Right atrium auricular region (tissue), 2 donors: Measurements from ENCODE around the gene KLF13. TPM values are rescaled to one million over a fixed set of nuclear protein-coding genes. Genes with fewer than 3 reads are reported as not detected.
A peak's percentile ranks its signal among the peaks of the same experiment; 100 is the strongest.

Source experiments
- DNase-seq: peaks from one replicate; pipeline ENCODE4 v3.0.0-alpha.2; 2019; ENCODE audit warnings: low spot score
- H3K27ac ChIP-seq, 2 donors: fragments of 200-600 bp; sonication (generic); 1 replicate in 1 of 2; 2 replicates in 1 of 2; pipeline ENCODE4 v1.5.1; 2016 to 2019
- H3K27me3 ChIP-seq, 2 donors: fragments of 200-600 bp; sonication (generic); one replicate each; pipeline versions ENCODE4 v1.5.1 to v1.6.0; 2017 to 2019
- H3K36me3 ChIP-seq: fragments of 200-600 bp; sonication (generic); one replicate; pipeline ENCODE4 v1.5.1; 2016
- H3K4me1 ChIP-seq, 2 donors: fragments of 200-600 bp; sonication (generic); one replicate each; pipeline versions ENCODE4 v1.5.1 to v1.6.0; 2017 to 2019
- H3K4me3 ChIP-seq, 2 donors: fragments of 200-600 bp; sonication (generic); 1 replicate in 1 of 2; 2 replicates in 1 of 2; pipeline ENCODE4 v1.5.1; 2017 to 2019; ENCODE audit warnings: mild to moderate bottlenecking in 1 of 2, moderate library complexity in 1 of 2
- H3K9me3 ChIP-seq, 2 donors: fragments of 200-600 bp; sonication (generic); one replicate each; pipeline ENCODE4 v1.5.1; 2019
- total RNA-seq, 2 donors: library from RNA; depleted of rRNA; stranded (reverse); fragments of >200 nt; gene quantifications; one replicate each; pipeline ENCODE4 v1.1.0, GENCODE V29; 2016
- TF ChIP-seq, protein P1 (sequence below), 2 donors: fragments of 200-600 bp; sonication (generic); IDR thresholded peaks; one replicate each; pipeline ENCODE4 v1.5.1; 2019; ENCODE audit warnings: antibody characterized with exemption in 2 of 2

KLF13 gene
- total RNA-seq, 2 donors from 2014 or later = 52.8 to 54.6 TPM

DNA sequence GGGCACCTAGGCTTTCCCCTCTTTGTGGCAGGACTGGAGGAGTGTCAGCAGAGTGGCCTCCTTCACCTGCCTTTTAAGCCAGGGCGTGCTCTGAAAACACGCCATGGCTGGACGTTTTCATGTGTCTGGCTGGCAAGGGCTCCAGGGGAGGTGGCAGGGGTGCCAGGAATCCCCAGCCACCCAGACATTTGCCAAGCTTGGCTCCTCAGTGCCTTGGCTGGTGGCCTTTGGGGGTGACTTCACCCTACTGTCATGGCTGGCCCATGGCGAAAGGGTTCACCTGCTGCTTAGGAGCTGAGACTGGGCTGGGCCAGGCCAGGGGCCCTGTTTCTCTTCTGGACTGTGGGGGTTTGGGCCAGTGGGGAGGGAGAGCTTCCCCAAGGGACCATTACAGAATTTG is 17.6 kb downstream of the KLF13 start:
- DNase-seq = no peak
- Histone ChIP-seq H3K9me3 (no peaks in the 10 kb centered on the region), H3K27ac (peak overlapping the region; percentile 55 to 96), H3K27me3 (no peaks in the 10 kb centered on the region), H3K4me3 (no peak overlapping the region), H3K36me3 (peaks cover 8% of the 10 kb centered on the region), H3K4me1 (peaks cover 0 to 100% of the 10 kb centered on the region in 2 donors)
- TF ChIP-seq, protein P1, sequence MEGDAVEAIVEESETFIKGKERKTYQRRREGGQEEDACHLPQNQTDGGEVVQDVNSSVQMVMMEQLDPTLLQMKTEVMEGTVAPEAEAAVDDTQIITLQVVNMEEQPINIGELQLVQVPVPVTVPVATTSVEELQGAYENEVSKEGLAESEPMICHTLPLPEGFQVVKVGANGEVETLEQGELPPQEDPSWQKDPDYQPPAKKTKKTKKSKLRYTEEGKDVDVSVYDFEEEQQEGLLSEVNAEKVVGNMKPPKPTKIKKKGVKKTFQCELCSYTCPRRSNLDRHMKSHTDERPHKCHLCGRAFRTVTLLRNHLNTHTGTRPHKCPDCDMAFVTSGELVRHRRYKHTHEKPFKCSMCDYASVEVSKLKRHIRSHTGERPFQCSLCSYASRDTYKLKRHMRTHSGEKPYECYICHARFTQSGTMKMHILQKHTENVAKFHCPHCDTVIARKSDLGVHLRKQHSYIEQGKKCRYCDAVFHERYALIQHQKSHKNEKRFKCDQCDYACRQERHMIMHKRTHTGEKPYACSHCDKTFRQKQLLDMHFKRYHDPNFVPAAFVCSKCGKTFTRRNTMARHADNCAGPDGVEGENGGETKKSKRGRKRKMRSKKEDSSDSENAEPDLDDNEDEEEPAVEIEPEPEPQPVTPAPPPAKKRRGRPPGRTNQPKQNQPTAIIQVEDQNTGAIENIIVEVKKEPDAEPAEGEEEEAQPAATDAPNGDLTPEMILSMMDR (IDR thresholded peaks at IDR 0.05) = no peak

DNA sequence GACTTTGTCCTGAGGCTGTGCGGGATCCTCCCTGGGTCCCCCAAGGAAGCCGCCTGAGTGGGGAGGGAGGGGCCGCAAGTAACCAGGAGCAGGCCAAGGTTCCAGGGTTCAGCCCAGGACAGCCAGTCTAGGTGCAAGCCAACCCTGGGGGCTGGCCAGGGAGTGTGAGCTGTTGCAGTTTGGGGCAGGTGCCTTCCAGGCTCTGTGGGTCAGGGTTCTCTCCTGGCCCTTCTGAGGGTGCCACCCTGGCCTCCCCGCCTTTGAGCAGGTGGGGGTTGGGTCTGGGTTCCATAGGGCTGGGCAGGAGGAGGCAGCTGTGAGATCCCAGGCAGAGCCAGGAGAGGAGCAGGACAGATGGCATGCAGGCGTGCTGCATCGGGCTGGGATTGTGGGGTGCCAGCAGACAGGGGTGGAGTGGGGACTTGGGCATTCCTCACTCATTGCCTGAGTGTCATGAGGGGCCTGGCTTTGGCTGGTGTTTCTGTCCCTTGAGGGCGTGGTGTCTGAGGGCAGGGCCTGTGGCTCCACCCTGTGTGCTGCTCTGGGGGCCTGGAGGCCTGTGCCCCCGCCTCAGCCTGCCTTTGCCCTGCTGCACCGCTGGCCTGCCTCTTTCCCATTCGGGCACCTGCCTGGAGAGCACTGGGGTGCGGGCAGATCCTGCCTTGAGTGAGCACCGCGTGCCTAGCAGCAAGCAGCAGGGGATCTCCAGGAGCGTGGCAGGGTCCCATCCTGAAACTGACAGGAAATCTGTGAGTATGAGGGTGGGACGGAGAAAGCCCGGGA is 18.4 kb downstream of the KLF13 start:
- TF ChIP-seq, protein P1 (IDR thresholded peaks at IDR 0.05) = no peak
- Histone ChIP-seq H3K4me1 (peaks cover 0 to 100% of the 10 kb centered on the region in 2 donors), H3K27me3 (no peaks in the 10 kb centered on the region), H3K4me3 (no peak overlapping the region), H3K9me3 (no peaks in the 10 kb centered on the region), H3K36me3 (peaks cover 8% of the 10 kb centered on the region), H3K27ac (peak overlapping the region; percentile 55 to 96)
- no peak for DNase-seq

DNA sequence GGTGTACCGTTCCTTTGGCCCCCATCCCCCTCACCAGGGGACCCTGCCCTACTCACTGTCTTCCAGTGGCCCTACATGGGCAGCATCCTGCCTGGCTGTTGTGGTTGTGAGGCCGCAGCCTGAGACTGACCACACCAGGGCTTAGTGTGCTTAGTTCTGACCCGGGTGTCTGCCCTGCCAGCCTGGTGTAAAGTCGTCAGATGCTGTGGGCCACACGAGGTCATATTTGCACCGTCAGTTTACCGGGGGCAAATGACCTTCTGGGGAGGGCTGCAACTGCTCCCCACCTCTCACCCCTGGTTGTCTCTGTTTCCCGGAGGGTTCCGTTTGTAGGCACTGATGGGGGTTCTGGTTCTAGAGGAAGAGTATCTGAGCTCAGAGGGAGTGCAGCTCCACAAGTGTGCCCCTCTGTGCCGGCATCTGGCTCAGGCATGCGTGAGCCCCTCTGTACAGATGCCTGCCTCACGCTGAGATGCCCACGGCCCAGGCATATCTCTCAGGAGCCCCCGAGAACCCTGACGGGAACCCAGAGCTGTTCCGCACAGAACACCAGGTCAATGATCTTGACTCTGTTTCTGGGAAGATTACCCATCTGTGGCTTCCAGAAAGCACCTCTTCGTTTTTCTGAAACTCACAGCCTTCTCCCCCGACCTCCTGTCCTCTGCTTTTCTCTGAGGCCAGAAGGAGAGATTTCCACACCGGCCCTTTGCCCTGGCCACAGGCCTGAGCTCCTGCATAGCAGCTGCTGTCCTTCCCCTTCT is 19.2 kb downstream of the KLF13 start:
- Histone ChIP-seq H3K36me3 (peaks cover 8% of the 10 kb centered on the region), H3K4me1 (peaks cover 0 to 100% of the 10 kb centered on the region in 2 donors), H3K27ac (peak overlapping the region; percentile 55 to 96), H3K9me3 (no peaks in the 10 kb centered on the region), H3K4me3 (no peak overlapping the region), H3K27me3 (no peaks in the 10 kb centered on the region)
- TF ChIP-seq, protein P1 (IDR thresholded peaks at IDR 0.05) = no peak
- DNase-seq = no peak

DNA sequence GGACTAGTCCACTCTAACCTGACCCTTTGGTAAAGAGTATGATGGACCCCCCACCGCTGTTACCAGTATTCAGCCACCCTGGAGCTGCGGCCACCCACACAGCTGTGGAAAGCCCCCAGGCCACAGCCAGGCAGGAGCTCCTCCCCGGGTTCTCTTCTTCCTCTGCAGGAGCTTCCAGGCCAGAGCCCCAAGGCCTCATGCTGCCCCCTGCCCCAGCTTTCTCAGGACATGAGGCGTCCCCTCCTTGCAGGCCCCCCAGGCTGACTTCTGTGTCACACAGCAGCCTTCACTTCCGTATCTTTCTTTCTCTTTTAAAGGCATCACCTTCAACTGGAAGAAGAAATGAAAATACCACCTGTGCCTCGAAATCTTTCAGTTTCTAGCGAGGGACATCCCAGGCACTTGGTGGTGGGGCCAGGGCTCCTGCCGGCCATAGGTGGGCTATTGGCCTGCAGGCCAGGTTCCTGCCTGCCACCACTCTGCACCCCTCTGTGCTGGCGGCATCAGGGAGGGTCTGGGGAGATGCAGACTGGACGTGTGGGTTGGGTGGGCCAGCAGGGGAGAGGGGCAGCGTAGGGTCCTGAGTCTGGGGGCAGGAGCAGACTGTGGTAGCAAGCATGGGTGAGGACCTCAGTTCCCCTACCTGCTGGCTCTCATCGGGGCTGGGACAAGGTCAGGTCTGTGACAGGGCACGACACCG is 19.9 kb downstream of the KLF13 start:
- Histone ChIP-seq H3K4me1 (peaks cover 0 to 100% of the 10 kb centered on the region in 2 donors), H3K27ac (peak overlapping the region; percentile 17 to 96), H3K4me3 (no peak overlapping the region), H3K36me3 (peaks cover 8% of the 10 kb centered on the region), H3K27me3 (no peaks in the 10 kb centered on the region), H3K9me3 (no peaks in the 10 kb centered on the region)
- TF ChIP-seq, protein P1 (IDR thresholded peaks at IDR 0.05) = no peak
- DNase-seq = no peak

DNA sequence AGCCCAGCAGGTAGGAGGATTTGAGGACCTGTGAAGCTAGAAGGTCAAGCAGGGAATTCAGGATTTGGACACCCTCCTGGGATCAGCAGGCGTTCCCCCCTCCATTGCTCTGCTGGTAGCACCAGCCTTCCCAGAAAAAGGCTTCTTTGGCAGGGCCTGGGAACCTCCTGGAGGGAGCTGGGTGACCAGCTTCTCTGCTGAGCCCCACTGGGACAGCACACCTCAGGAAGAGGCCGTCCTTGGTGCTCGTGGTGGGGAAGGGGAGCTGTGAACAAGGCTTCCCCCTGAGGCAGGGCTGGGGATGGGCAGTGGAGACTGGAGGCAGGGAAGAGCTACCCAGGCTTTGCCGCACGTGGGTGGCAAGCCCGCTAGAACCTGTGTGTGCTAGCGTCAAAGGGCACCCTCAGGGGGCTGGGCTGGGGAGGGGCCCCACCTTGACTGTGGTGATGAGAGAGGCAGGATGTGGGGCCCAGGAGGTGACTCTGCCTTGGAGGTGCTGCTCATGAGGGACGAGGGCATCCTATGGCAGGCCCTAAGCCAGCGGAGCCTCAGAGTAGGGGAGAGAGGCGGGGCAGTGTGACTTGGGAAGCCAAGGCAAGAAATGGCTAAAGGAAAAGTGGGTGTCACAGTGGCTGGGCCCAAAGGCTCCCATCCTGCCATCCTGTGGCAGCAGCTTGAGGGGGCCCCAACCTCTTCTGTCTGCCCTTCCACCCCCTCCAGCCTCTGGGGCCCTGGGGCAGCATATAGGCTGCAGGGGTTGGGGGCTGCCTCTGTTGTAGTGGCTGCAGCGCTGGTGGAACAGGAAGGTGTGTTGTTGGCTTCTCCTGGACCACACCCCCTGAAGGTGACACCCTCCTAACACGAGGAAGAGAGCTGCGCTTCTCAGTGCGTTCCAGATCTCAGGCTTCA is 20.7 kb downstream of the KLF13 start:
- Histone ChIP-seq H3K27ac (peak overlapping the region; percentile 17 to 96), H3K27me3 (no peaks in the 10 kb centered on the region), H3K36me3 (peaks cover 8% of the 10 kb centered on the region), H3K4me1 (peaks cover 0 to 100% of the 10 kb centered on the region in 2 donors), H3K4me3 (no peak overlapping the region), H3K9me3 (no peaks in the 10 kb centered on the region)
- TF ChIP-seq, protein P1 (IDR thresholded peaks at IDR 0.05) = no peak
- no peak for DNase-seq
